PC-3 (cell line): Measurements from ENCODE around the gene EXOC2.

Source experiments
- CTCF ChIP-seq: fragments of 300-600 bp; sonication (generic); conservative IDR thresholded peaks from 2 replicates; pipeline ENCODE4 v1.5.1; 2017; ENCODE audit warnings: antibody characterized with exemption, low read depth, mild to moderate bottlenecking, low read length
- EZH2phosphoT487 ChIP-seq: fragments of 300-600 bp; sonication (generic); IDR thresholded peaks from 2 replicates; pipeline ENCODE4 v1.6.1; 2018; ENCODE audit warnings: mild to moderate bottlenecking, antibody characterized with exemption, low read length, borderline replicate concordance

- no peak for TF ChIP-seq CTCF
- no peak for TF ChIP-seq EZH2phosphoT487
These were observed 185.9 kb downstream of the EXOC2 start for GRCh38 chr6:506920-507622.
